Small intestine (tissue), 7 donors: Measurements from ENCODE around the gene XPO6. TPM values are rescaled to one million over a fixed set of nuclear protein-coding genes. Genes with fewer than 3 reads are reported as not detected.

Experiments used
- DNase-seq, 2 donors: peaks; one replicate each; pipeline versions ENCODE4 v3.0.0 to v3.0.0-alpha.2; 2013
- FAIRE-seq: peaks from 2 replicates; lab custom pipeline; 2012; peaks lifted over from hg19 to GRCh38; lab: Jason Lieb, UNC
- H3K27ac ChIP-seq, 3 donors: one replicate each; pipeline ENCODE4 v1.5.1; 2013; ENCODE audit warnings: low read length in 2 of 3, mild to moderate bottlenecking in 2 of 3, control low read depth in 1 of 3, inconsistent platforms in 1 of 3, low read depth in 1 of 3, moderate library complexity in 1 of 3
- H3K27me3 ChIP-seq, 3 donors: one replicate each; pipeline ENCODE4 v1.6.1; 2013; ENCODE audit warnings: low read length in 3 of 3, inconsistent platforms in 1 of 3; ENCODE audit not compliant: control insufficient read depth in 3 of 3, insufficient read depth in 3 of 3
- H3K36me3 ChIP-seq, 3 donors: one replicate each; pipeline ENCODE4 v1.6.1; 2013; ENCODE audit warnings: low read length in 3 of 3, inconsistent platforms in 1 of 3, low read depth in 1 of 3, mild to moderate bottlenecking in 1 of 3, moderate library complexity in 1 of 3; ENCODE audit not compliant: control insufficient read depth in 3 of 3, insufficient read depth in 2 of 3
- H3K4me1 ChIP-seq, 3 donors: one replicate each; pipeline ENCODE4 v1.6.1; 2013; ENCODE audit warnings: low read length in 2 of 3, inconsistent platforms in 1 of 3, low read depth in 1 of 3, mild to moderate bottlenecking in 1 of 3, moderate library complexity in 1 of 3; ENCODE audit not compliant: control insufficient read depth in 3 of 3, insufficient read depth in 2 of 3
- H3K4me3 ChIP-seq, 3 donors: one replicate each; pipeline ENCODE4 v1.5.1; 2013; ENCODE audit warnings: low read length in 3 of 3, control low read depth in 1 of 3, inconsistent platforms in 1 of 3, low read depth in 1 of 3, mild to moderate bottlenecking in 1 of 3, moderate library complexity in 1 of 3
- H3K9me3 ChIP-seq, 2 donors: one replicate each; pipeline ENCODE4 v1.6.1; 2013; ENCODE audit warnings: low read depth in 1 of 2, low read length in 1 of 2; ENCODE audit not compliant: control insufficient read depth in 2 of 2, insufficient read depth in 1 of 2
- WGBS, 3 donors: extraction: QIAGEN DNeasy Blood & Tissue Kit; methylation state at CpG; one replicate each; pipeline ENCODE4 v1.1.7; 2013; 5-methylcytosine and 5-hydroxymethylcytosine counted together
- polyA plus RNA-seq, 4 donors: library from polyadenylated mRNA; stranded (reverse) in 3 of 4; unstranded in 1 of 4; fragments of 200-250 nt in 3 of 4; fragments of 120-200 nt in 1 of 4; gene quantifications; one replicate each; pipeline versions ENCODE4 v1.2.1 to v1.2.3, GENCODE V29; 2013
- donor health status: healthy with polysubstance abuse.
- donor health status: control.
- donor health status: control.
- donor health status: Bipolar disorder and iron deficiency.
- donor health status: healthy.

Gene XPO6
- polyA plus RNA-seq, 4 donors = 51.1 to 78.1 (median 56.7) TPM

GRCh38 chr16:28089992-28090365, 121.8 kb downstream of the XPO6 start:
- FAIRE-seq (no peak), DNase-seq (no peak)
- WGBS, 3 donors = 83 to 87% (median 86%) methylated on average over 7 of the region's 7 CpGs
- Histone ChIP-seq H3K9me3 (no peaks in the 10 kb centered on the region), H3K36me3 (no peaks in the 10 kb centered on the region), H3K27ac (no peak overlapping the region), H3K27me3 (no peaks in the 10 kb centered on the region), H3K4me3 (no peak overlapping the region), H3K4me1 (no peaks in the 10 kb centered on the region)

GRCh38 chr16:28089205-28089991, 122.4 kb downstream of the XPO6 start:
- Histone ChIP-seq H3K9me3 (no peaks in the 10 kb centered on the region), H3K27me3 (no peaks in the 10 kb centered on the region), H3K27ac (no peak overlapping the region), H3K4me3 (no peak overlapping the region), H3K36me3 (no peaks in the 10 kb centered on the region), H3K4me1 (no peaks in the 10 kb centered on the region)
- whole genome bisulfite sequencing, 3 donors = 92 to 98% (median 95%) methylated on average over 2 to 3 of the region's 3 CpGs
- DNase-seq (no peak), FAIRE-seq (no peak)

GRCh38 chr16:28087675-28088300, 124.0 kb downstream of the XPO6 start:
- H3K27me3 ChIP-seq = no peaks in the 10 kb centered on the region
- DNase-seq (no peak), FAIRE-seq (no peak)
- H3K36me3 ChIP-seq = no peaks in the 10 kb centered on the region
- H3K4me3 ChIP-seq = no peak overlapping the region
- no peak overlapping the region for H3K27ac ChIP-seq
- H3K9me3 ChIP-seq = no peaks in the 10 kb centered on the region
- no peaks in the 10 kb centered on the region for H3K4me1 ChIP-seq
- 70 to 76% (median 76%) methylated on average over 7 of the region's 7 CpGs for WGBS, 3 donors

GRCh38 chr16:28087140-28087660, 124.6 kb downstream of the XPO6 start:
- H3K27me3 ChIP-seq = no peaks in the 10 kb centered on the region

GRCh38 chr16:28086186-28087139, 125.3 kb downstream of the XPO6 start:
- no peaks in the 10 kb centered on the region for H3K36me3 ChIP-seq
- WGBS, 3 donors = 86 to 90% (median 88%) methylated on average over 21 of the region's 21 CpGs
- DNase-seq (no peak), FAIRE-seq (no peak)
- no peak overlapping the region for H3K27ac ChIP-seq
- H3K4me1 ChIP-seq = no peaks in the 10 kb centered on the region
- no peaks in the 10 kb centered on the region for H3K9me3 ChIP-seq
- no peaks in the 10 kb centered on the region for H3K27me3 ChIP-seq
- H3K4me3 ChIP-seq = no peak overlapping the region

More at GRCh38 chr16:28087140-28087660, 124.6 kb downstream of the XPO6 start:
- Histone ChIP-seq H3K36me3 (no peaks in the 10 kb centered on the region), H3K27ac (no peak overlapping the region), H3K4me1 (no peaks in the 10 kb centered on the region), H3K9me3 (no peaks in the 10 kb centered on the region), H3K4me3 (no peak overlapping the region)
- FAIRE-seq = no peak
- WGBS, 3 donors = 79 to 90% (median 84%) methylated on average over 8 of the region's 8 CpGs
- no peak for DNase-seq

- DNase-seq = no peak
- Histone ChIP-seq H3K36me3 (no peaks in the 10 kb centered on the region), H3K4me3 (no peak overlapping the region), H3K4me1 (no peaks in the 10 kb centered on the region), H3K27me3 (no peaks in the 10 kb centered on the region), H3K27ac (no peak overlapping the region), H3K9me3 (no peaks in the 10 kb centered on the region)
- no peak for FAIRE-seq
- 77 to 84% (median 79%) methylated on average over 12 of the region's 12 CpGs for WGBS, 3 donors
Measured at GRCh38 chr16:28085389-28086171, 126.2 kb downstream of the XPO6 start.

- DNase-seq = no peak
- Histone ChIP-seq H3K27me3 (no peaks in the 10 kb centered on the region), H3K4me1 (no peaks in the 10 kb centered on the region), H3K36me3 (no peaks in the 10 kb centered on the region), H3K4me3 (no peak overlapping the region), H3K9me3 (no peaks in the 10 kb centered on the region), H3K27ac (no peak overlapping the region)
- WGBS, 3 donors = 93 to 96% (median 95%) methylated on average over 6 of the region's 6 CpGs
- FAIRE-seq = no peak
Measured at GRCh38 chr16:28084209-28084608, 127.6 kb downstream of the XPO6 start.
